GM21528 (cell line): ENCODE results near the gene ASGR1.
A peak's percentile ranks its signal among the peaks of the same experiment; 100 is the strongest.

ENCODE experiments used
- ATAC-seq: cut with Tn5 transposase; IDR thresholded peaks from one replicate; pipeline ENCODE4 v1.9.1; 2021; ENCODE audit warnings: mild to moderate bottlenecking, moderate library complexity; ENCODE audit not compliant: unreplicated experiment, low FRiP score

Gene ASGR1

GRCh38 chr17:7217113-7217987, 38.2 kb upstream of the ASGR1 start:
- no peak for ATAC-seq

DNA sequence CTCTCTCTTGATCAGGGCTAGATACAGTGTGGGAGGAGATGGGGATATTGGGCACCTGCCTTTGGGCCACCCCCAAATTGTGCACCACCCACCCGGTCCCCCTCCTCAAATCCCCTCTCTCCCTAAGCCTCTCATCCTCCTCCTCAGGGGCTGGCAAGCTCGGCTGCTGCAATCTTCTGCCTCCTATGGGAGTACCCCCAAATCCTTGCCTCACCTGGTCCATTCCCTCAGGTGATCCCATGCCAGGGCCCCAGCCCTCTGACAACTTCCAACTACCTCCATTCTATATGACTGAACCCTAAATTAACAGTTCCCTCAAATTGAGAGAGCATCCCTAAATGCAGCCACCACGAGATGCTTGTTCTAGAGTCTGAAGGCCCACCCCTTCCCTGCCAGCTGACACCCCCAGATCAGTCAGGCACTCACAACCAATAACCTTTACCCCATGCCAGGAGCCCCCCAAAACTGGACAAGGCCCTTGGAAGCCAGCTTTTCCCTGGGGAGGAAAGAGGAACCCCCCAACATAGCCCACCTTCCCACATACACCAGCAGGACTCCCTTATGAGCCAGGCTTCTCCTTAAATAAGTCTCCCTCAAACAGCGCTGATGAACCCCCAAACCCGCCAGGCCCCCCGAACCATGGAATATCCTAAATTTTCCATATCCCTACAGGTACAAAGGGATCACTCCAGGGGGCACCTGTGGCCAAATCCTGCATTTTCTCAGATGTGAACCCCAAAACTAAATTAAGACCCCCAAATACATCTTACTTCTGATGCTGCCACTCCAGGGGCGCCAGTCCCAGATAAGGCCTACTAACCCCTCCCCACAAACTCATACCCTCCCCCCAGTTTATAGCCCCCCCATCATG, 37.3 kb upstream of the ASGR1 start:
- ATAC-seq, result no peak

DNA sequence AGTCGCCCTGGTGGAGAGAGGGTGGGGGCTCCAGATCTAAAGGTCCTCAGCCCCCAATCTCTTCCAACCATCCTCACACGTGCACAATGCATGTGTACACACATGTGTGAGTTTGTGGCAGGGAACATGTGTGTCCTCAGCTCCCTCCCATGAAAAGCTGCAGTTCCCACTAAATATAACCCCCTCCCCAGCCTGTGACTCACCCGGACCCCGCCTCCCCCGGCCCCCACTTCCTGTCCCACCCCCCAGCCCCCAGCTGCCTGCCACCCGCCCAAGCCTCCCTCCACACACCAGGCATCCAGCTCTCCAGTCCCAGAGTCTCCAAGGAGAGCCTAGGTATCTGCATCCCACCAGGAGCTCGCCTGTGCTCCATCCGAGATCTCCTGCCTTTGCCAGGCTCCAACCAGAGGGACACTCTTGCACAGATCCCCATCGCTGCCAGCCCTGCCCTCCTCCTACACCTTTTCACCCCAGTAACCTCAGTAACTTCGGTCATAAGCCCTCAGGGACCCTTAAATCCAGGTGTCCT, 36.5 kb upstream of the ASGR1 start:
- no peak for ATAC-seq

DNA sequence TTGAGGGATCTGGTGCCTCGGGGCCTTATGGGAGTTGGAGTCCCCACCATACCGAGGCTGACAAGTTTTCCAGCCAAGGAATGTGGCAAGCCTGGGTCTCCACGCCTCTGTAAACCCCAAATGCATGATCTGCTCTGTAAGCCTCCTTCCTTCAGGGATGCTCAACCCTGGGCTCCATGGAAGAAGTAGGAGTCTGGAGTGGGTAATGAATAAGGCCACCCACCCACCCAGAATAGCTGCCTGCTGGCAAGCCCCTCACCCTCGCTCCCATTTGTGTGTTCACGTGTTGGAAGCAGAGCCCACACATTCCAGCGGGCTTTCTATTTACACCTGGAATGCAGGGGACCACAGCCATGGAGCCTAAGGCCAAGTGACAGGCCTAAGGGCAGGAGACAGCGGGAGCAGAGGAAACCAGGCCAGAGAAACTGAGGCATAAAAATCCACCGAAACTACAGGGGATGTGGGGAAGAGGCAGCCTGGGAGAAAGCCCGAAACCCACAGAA, 36.0 kb upstream of the ASGR1 start:
- no peak for ATAC-seq

DNA sequence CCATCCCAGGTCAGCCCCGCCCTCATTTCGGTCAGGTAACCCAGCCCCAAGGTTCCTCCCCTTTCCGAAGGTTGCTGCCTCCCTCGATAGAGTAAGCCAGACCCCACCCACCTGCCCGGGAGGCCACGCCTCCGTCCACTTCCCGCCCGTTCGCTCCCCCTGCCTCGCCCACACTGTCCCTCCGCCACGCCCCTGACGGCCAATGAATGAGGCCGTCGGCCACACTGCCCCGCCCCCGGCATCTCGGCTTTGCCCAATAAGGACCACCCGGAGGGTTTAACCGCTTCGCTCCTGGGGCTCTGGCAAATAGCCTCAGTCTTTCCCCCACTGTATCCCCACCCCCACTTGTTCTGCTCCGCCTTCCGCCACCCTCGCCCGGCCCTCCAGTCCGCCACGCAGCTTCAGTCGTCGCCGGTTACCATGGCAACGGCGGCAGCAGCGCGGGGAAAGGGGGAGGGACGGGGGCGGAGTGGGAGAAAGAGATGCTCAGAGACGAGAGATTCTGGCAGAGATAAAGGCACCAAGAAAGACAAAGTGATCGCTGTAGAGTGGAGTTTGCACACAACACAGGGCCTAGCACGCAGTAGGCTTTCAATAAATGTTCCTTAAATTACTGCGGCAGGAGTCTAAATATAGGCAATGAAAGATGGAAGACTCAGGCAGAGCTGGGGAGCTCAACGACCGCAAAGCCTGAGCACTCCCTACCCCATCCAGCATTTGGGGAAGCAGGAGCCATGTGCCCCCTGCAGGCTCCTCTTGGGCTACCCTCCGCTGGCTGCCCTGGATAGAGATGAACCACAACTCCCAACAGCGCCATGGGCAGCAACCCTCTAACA, 35.3 kb upstream of the ASGR1 start:
- peak; percentile 71 for ATAC-seq

GRCh38 chr17:7213895-7214299, 34.7 kb upstream of the ASGR1 start:
- no peak for ATAC-seq

- ATAC-seq, result no peak
Measured at GRCh38 chr17:7211491-7212273, 32.5 kb upstream of the ASGR1 start.

DNA sequence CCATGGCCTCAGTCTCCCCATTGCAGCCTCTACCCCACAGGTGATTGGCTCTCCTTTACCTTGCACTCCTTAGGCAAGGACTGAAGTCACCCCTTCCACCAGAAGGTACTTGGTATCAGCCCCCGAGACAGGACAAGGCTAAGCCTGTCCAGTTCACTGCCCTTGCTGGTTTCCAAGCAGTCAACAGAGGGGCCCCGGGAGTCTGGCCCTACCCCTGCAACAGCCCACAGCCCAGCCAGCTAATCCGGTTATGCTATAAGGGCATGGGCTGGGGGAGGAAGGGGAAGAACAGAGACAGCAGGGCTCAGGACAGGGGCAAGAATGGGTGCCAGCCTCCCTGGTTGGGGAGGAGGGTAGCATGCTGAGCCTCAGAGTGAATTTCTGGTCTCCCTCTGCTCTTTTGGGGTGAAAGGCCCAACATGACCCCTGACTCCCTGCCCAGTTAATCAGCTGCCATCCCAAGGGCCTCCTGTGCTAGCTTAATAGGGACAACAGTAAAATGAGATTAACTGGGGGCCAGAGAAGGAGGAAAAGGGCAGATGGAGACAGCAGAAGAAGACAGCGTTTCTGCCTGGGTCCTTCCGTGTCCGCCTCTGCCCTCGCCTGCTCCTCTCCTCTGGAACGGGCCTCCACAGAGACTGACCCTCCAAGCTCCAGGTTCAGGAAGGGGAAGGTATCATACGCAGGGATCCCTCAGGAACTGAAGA, 29.7 kb upstream of the ASGR1 start:
- ATAC-seq, result no peak

- ATAC-seq, result no peak
Measured at GRCh38 chr17:7208027-7208571, 28.9 kb upstream of the ASGR1 start.

- ATAC-seq, result no peak
Measured at GRCh38 chr17:7207120-7208001, 28.2 kb upstream of the ASGR1 start.

- ATAC-seq, result no peak
Measured at GRCh38 chr17:7205561-7205960, 26.4 kb upstream of the ASGR1 start.

- ATAC-seq, result peak; percentile 72
Measured at GRCh38 chr17:7204828-7205461, 25.8 kb upstream of the ASGR1 start.

GRCh38 chr17:7204336-7204735, 25.2 kb upstream of the ASGR1 start:
- ATAC-seq, result no peak

DNA sequence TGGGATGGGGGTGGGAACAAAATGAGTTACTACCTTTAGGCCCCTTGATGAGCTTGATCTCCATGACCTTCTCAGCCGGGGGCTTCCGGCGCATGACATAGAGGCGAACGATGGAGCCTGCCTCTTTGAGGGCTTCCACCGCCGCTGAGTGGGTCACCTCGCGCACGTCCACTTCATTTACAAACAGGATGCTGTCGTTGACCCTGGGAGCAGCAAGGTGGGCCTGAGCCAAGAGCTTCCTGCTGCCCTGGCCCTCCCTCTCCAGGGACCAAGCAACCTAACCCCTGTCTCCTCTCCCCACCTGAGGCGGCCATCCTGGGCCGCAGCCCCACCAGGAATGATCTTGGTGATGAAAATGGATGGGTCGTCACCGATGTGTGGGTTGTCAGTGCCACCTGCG, 24.2 kb upstream of the ASGR1 start:
- no peak for ATAC-seq

- ATAC-seq, result no peak
Measured at GRCh38 chr17:7196651-7197401, 17.7 kb upstream of the ASGR1 start.

GRCh38 chr17:7195971-7196370, 16.8 kb upstream of the ASGR1 start:
- ATAC-seq, result no peak
